HG03565 (cell line): Measurements from ENCODE around the gene MAFG.
"Not testable (repeated sequence)": the region's sequence is repeated elsewhere in the genome, so short reads cannot be mapped to it uniquely, and the experiment has no call there.

Experiments
- ATAC-seq: cut with Tn5 transposase; IDR thresholded peaks from one replicate; pipeline ENCODE4 v1.9.1; 2021; ENCODE audit warnings: mild to moderate bottlenecking, moderate library complexity; ENCODE audit not compliant: unreplicated experiment

MAFG gene

DNA sequence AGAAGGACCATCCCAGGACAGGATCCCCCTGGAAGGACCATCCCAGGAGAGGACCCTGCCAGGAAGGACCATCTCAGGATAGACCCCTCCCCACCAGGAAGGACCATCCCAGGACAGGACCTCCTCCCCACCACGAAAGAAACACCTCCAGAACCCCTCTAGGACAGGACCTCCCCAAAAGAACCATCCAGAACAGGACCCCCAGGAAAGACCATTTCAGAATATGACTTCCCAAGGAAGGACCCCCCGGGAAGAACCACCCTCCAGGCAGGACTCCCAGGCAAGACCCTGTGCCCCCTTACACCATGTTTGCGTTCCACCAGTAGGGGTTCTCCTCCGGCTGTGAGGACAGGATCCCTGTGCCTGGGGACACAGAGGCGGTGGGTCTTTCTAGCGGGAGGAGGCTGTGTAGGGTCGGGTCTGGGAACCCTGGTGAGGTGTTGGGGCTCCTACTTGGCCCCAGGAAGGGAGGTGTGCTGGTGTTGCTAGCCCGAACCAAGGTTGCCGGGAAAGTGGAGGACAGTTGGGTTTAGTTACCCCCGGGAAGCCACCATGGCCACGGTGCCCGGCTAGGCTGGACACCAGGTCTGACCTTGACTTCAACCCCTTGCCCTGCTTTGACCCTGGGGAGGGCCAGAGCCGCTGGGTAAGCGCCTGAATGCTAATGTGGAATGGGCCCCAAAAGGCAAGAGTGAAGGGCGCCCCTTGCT, 31.3 kb upstream of the MAFG start:
- ATAC-seq = no peak

GRCh38 chr17:81957691-81958432, 30.3 kb upstream of the MAFG start:
- no peak for ATAC-seq

DNA sequence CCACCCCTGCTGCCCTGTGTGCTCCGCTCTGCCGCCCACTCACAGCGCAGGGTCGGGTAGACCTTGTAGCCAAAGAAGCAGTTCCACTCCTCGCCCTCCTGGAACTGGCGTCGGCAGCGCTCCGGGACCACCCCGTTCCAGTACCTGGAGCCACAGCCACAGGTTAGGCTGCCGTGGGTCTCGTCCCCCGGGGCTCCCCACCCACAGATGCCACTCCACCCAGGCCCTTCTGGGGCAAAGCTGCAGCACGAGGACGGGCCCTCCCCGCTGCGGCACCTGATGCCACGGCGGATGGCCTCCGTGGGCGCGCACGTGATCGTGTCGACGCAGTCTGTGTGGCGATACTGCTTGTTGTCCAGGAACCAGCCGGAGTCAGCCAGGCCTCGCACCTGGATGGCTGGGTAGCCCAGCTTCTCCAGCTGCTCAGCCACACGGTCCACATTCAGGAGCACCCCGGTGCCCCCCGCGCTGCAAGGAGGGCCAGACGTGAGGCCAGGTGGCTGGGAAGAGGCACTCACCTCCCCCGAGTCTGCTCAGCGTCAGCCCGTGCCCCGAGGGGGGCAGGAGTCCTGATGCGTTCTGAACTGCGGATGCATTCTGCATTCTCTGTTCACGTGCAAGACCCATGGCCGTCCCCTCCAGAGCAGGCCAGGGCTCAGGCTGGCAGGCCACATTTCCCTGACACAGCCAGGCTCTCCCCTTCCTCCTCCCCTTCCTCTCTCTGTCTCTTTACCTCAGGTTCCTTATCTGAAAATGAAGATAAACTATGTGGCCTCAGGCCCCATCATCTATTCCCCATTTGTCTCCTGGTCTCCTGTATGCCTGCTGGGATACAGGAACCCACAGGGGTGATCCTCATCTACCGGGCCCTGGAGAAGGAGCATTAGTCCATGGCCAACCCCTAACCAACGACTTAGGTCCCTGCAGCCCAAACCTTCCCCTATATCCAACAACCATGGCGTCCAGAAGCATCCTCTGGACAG, 29.4 kb upstream of the MAFG start:
- ATAC-seq = no peak

DNA sequence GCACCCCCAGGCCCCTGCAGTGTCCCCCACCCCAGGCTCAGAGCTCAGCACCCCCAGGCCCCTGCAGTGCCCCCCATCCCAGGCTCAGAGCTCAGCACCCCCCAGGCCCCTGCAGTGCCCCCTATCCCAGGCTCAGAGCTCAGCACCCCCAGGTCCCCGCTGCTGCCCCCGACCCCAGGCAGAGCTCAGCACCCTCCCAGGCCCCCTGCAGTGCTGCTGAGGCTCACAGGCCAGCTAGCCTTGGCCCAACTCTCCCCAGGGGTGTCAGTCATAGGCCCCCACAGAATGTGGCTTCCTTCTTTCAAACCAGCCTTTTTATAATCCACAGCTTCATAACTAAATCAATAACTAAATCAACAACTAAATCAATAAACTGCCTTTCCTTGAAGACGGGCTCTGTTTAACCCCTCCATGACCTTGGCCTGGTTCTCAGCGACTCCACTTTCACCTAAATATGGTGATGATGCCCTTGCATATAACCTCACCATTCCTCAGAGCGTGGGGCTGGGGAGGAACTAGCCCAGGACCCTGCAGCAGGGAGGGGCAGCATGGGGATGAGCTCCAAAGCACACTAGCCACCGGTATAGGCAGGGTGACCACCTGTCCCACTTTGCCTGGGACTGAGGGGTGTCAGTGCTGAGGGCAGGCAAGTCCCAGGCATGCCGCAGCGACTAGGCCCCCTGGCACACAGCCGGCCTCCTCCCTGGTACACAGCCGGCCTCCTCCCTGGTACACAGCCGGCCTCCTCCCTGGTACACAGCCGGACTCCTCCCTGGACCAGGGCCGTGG, 28.4 kb upstream of the MAFG start:
- no peak for ATAC-seq

GRCh38 chr17:81955058-81955681, 27.6 kb upstream of the MAFG start:
- no peak for ATAC-seq

- ATAC-seq = no peak
These were observed 26.9 kb upstream of the MAFG start for GRCh38 chr17:81954131-81955057.

- ATAC-seq = not testable (repeated sequence)
These were observed 25.9 kb upstream of the MAFG start for GRCh38 chr17:81953443-81953842.

- ATAC-seq = no peak
These were observed 25.3 kb upstream of the MAFG start for GRCh38 chr17:81952792-81953228.

DNA sequence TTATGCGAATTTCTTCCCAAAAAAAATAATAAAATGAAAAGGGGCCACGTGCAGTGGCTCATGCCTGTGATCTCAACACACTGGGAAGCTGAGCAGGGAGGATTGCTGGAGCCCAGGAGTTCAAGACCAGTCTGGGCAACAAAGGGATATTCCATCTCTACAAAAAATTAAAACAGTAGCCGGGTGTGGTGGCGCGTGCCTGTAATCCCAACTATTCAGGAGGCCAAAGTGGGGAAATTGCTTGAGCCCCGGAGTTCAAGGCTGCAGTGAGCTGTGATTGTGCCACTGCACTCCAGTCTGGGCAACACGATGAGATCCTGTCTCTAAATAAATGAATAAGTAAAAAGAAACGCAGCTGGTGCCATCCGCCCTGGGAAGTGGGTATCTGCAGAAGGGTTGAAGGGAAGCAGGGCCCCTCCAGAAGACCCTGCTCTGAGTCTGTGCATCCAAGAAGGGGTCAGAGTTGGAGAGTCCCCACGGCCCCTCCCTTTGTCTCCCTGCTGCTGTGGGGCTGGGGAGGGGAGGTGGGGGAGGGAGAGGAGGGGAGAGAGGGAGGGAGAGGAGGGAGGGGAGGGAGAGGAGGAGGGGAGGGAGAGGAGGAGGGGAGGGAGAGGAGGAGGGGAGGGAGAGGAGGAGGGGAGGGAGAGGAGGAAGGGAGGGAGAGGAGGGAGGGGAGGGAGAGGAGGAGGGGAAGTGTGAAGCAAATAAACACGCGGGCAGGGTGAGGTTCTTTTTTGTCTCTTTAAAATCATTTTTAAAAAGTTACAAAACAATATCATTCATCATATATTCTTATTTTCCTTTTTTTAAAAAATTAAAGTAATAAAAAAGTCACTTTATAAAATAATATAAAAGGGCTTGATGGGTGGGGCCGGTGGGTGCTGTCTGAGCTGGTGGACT, 24.5 kb upstream of the MAFG start:
- ATAC-seq = no peak

DNA sequence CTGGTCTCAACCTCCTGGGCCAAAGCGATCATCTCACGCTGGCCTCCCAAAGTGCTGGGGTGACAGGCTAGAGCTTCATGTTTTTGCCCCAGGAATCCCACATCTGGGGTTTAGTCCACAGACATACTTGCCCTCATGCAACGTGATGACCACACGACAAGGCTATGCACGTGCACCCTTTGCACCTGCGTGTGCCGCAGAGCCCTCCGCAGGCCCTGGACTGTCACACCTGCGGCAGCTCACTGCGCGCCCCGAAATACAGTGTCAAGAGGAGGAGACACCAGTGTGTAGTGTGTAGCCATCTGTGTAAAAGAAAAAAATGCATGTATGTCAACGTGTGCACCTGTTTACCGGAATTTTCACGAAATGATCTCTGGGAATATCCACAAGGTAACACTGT, 23.0 kb upstream of the MAFG start:
- no peak for ATAC-seq

DNA sequence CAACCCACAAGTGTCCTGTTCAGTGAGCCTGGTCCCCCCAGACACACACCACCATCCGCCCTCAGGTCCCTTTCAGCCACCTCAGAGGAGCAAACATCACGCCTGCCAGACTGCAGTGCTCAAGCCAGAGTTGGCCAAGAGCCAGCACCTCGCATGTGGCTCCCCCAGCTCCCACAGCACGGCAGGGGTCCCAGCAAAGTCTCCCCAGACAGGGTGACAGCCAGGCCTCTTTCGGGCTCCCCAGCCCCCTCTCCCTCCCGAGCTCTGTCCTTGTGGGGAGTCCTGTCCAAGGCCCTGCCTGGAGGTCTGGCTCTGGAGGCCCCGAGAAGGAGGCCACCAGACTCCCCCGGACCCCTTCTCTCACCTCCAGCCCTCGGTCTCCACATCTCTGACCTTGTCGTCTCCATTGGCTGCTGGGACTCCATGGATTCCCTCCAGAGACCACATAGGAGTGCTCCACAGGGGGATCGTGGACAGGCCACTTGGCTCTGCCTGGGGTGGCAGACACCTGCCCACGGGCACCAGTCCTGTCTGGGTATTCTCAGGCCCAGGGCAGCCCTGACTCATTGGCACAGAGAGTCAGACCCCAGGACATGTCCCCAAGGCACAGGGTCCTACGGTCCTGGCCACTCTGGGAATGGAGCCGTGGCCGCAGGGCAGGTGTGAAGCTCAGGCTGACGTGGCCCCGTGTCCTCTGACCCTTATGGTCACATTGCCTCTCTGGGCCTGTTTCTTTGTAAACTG, 21.3 kb upstream of the MAFG start:
- no peak for ATAC-seq

DNA sequence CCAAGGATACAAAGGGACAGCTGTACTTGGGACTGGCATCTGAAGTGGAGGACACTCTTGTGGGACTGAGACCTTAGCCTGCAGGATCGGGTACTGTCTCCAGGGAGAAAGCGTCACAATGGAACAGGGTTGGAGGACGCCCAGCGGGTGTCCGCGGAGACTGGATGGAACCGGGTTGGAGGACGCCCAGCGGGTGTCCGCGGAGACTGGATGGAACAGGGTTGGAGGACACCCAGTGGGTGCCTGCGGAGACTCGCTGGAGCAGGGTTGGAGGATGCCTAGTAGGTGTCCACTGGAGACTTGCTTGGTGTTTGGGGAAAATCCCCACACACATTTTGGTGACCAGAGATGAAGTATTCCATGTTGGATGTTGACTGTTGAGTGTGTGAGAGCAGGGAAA, 19.7 kb upstream of the MAFG start, which contains the start of gene MYADML2:
MYADML2 (minus strand) TSS at position 45 of the 400 bp plus-strand sequence. CDS start 5,492 bp downstream, outside the sequence.
- ATAC-seq = no peak

GRCh38 chr17:81944858-81945257, 17.3 kb upstream of the MAFG start:
- ATAC-seq = no peak

DNA sequence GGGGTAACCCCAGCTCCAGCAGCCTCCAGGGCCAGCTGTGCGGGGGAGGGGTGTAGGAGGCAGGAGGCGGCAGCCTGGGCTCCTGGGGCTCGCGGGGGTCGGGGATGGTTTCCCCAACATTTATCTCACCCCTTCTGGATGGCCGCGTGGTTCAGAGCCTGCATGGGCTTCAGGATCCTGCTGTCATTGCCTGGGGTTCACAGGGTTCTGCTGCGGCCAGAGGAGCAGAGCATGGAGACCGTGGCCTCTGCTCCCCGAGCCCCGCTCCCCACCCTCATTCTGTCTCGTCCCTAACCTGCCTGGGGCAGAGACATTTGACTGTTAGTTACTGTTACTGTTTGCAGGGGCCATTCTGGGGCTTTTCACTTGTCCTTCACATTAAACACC, 14.6 kb upstream of the MAFG start:
- no peak for ATAC-seq

DNA sequence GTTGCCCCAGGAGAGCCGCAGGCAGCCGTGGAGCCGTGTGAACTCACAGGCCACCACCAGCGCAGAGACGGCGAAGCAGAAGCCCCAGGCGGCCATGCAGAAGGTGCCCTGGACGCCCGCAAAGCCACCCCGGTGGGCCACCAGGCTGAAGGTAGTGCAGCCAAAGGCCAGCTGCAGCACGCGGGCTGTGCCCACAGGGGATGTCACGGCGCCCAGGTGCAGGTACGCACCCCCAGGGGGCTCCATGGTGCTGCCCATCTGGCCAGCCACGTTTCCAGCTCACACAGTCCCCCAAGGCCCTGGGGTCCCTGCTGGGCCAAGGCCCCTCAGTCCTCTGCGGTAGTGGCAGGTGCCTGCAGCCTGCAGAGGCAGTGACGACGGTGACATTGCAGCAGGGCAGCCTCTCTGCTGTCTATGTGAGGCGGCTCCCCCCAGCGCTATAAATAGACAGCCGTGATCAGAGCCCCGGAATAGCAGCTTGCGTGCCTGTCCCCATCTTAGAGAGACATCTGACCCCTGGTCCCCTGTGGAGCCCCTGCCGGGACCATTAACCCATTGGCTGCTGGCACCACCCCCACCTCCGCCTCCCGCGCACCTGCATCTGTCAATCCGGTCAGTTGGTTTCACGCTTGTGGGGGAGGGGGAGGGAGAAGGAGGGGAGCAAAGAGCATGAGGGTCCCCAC, 14.1 kb upstream of the MAFG start:
- no peak for ATAC-seq
